Lower leg skin (tissue), 3 donors: ENCODE measurements around the gene ANXA1.

Experiments
- CTCF ChIP-seq, 3 donors: fragments of 450-650 bp; IDR thresholded peaks; one replicate each; pipeline ENCODE4 v1.5.1; 2016; ENCODE audit warnings: antibody characterized with exemption in 3 of 3, mild to moderate bottlenecking in 3 of 3, moderate library complexity in 2 of 3
- POLR2A ChIP-seq, 2 donors: fragments of 450-650 bp; IDR thresholded peaks; one replicate each; pipeline ENCODE4 v1.6.1; 2016 to 2017; ENCODE audit warnings: antibody characterized with exemption in 2 of 2, mild to moderate bottlenecking in 1 of 2, moderate library complexity in 1 of 2

GRCh38 chr9:73162987-73163768 lies 11.5 kb downstream of the ANXA1 start:
- TF ChIP-seq CTCF (IDR thresholded peaks at IDR 0.05) (no peak), POLR2A (IDR thresholded peaks at IDR 0.05) (no peak)
